HCT116 (cell line): Measurements from ENCODE around the gene RPL28. TPM values are rescaled to one million over a fixed set of nuclear protein-coding genes. Genes with fewer than 3 reads are reported as not detected.

Source experiments
- ATAC-seq: fragments of 200-7000 bp; cut with Tn5 transposase; 2 replicates; pipeline ENCODE4 v1.9.1; 2020; ENCODE audit warnings: mild to moderate bottlenecking, moderate library complexity
- BruUV-seq: library from RNA; stranded (reverse); fragments of 400-500 nt; replicated peaks from 2 replicates; lab custom pipeline; 2021; lab: Mats Ljungman, UMichigan
- CTCF ChIA-PET: fragments of 300-600 bp; sonication (Branson Sonifier 250); formaldehyde crosslinking; loops from one replicate; lab custom pipeline; 2021; ENCODE audit warnings: antibody characterized with exemption; lab: Charles Lee
- POLR2A ChIA-PET: fragments of 300-600, 350-600 bp; sonication (Branson Sonifier 250); formaldehyde crosslinking; loops from one replicate; lab custom pipeline; 2021; ENCODE audit warnings: antibody characterized with exemption; lab: Charles Lee
- RAD21 ChIA-PET, 2 experiments: fragments of 300-600 bp; sonication (Branson Sonifier 250); formaldehyde crosslinking; loops; one replicate each; lab custom pipeline; 2023; ENCODE audit warnings: low total read pairs in 2 of 2; ENCODE audit not compliant: uncharacterized antibody in 2 of 2, unreplicated experiment in 2 of 2, low non-redundant PET in 1 of 2; lab: Charles Lee
- DNase-seq: peaks from one replicate; pipeline ENCODE4 v3.0.0-alpha.2; 2010; ENCODE audit warnings: low read depth, low spot score
- H2AFZ ChIP-seq: fragments of 200-600 bp; shearing (Covaris generic), sonication (generic); 2 replicates; pipeline ENCODE4 v1.6.1; 2017; ENCODE audit warnings: low read depth, mixed run types, mixed read lengths, antibody characterized with exemption, low read length; ENCODE audit not compliant: poor library complexity, severe bottlenecking
- H3K27ac ChIP-seq: 2 replicates; pipeline ENCODE4 v1.5.1; 2012; ENCODE audit warnings: low read depth, low read length
- H3K27me3 ChIP-seq: fragments of 200-600 bp; sonication (generic); 2 replicates; pipeline ENCODE4 v1.6.1; 2016; ENCODE audit warnings: mixed run types, low read length, mixed read lengths; ENCODE audit not compliant: insufficient read depth
- H3K36me3 ChIP-seq, 2 experiments: fragments of 200-500 bp in 1 of 2; fragments of 200-600 bp in 1 of 2; sonication (Bioruptor generic) in 1 of 2; sonication (generic) in 1 of 2; 2 replicates each; pipeline versions ENCODE4 v1.5.1 to v1.6.1; 2014 to 2016; ENCODE audit warnings: low read length in 2 of 2, inconsistent platforms in 1 of 2, mixed read lengths in 1 of 2, mixed run types in 1 of 2; ENCODE audit not compliant: insufficient read depth in 2 of 2, control insufficient read depth in 1 of 2
- H3K4me1 ChIP-seq, 2 experiments: fragments of 200-600 bp in 1 of 2; sonication (generic) in 1 of 2; 2 replicates each; pipeline versions ENCODE4 v1.5.1 to v1.6.1; 2012 to 2017; ENCODE audit warnings: low read length in 2 of 2, inconsistent platforms in 1 of 2, mild to moderate bottlenecking in 1 of 2, mixed read lengths in 1 of 2, mixed run types in 1 of 2, moderate library complexity in 1 of 2; ENCODE audit not compliant: insufficient read depth in 2 of 2, control insufficient read depth in 1 of 2
- H3K4me2 ChIP-seq: fragments of 200-600 bp; sonication (generic); 2 replicates; pipeline ENCODE4 v1.6.1; 2017; ENCODE audit warnings: mixed run types, low read length, mixed read lengths
- H3K4me3 ChIP-seq, 2 experiments: fragments of 200-600 bp in 1 of 2; sonication (generic) in 1 of 2; replicated peaks in 1 of 2; 2 replicates each; pipeline ENCODE4 v1.5.1; 2011 to 2016; ENCODE audit warnings: low read length in 2 of 2, control low read depth in 1 of 2, low read depth in 1 of 2, mild to moderate bottlenecking in 1 of 2, mixed read lengths in 1 of 2, mixed run types in 1 of 2
- H3K79me2 ChIP-seq: fragments of 200-600 bp; sonication (generic); 2 replicates; pipeline ENCODE4 v1.6.1; 2017; ENCODE audit warnings: mild to moderate bottlenecking, mixed run types, low read length, moderate library complexity, mixed read lengths; ENCODE audit not compliant: insufficient read depth
- H3K9ac ChIP-seq: fragments of 200-600 bp; sonication (generic); 2 replicates; pipeline ENCODE4 v1.6.1; 2016; ENCODE audit warnings: low read length, mixed read lengths
- H3K9me2 ChIP-seq: fragments of 200-600 bp; sonication (generic), shearing (Covaris generic); 2 replicates; pipeline ENCODE4 v1.6.1; 2017; ENCODE audit warnings: mixed run types, mild to moderate bottlenecking, moderate library complexity; ENCODE audit not compliant: insufficient read depth
- H3K9me3 ChIP-seq, 2 experiments: fragments of 200-500 bp in 1 of 2; fragments of 200-600 bp in 1 of 2; sonication (Bioruptor generic) in 1 of 2; sonication (generic) in 1 of 2; 2 replicates each; pipeline ENCODE4 v1.6.1; 2014 to 2017; ENCODE audit warnings: low read length in 2 of 2, mixed read lengths in 2 of 2, inconsistent platforms in 1 of 2, low read depth in 1 of 2, mild to moderate bottlenecking in 1 of 2, mixed run types in 1 of 2, moderate library complexity in 1 of 2; ENCODE audit not compliant: control insufficient read depth in 1 of 2, insufficient read depth in 1 of 2
- H4K20me1 ChIP-seq: fragments of 200-600 bp; sonication (generic), shearing (Covaris generic); 2 replicates; pipeline ENCODE4 v1.6.1; 2017; ENCODE audit warnings: mixed run types, mild to moderate bottlenecking, moderate library complexity; ENCODE audit not compliant: insufficient read depth
- CEBPB ChIP-seq: IDR thresholded peaks from 2 replicates; pipeline ENCODE4 v1.6.1; 2012; ENCODE audit warnings: low read depth
- EGR1 ChIP-seq: IDR thresholded peaks from 2 replicates; pipeline ENCODE4 v1.6.1; 2012; ENCODE audit warnings: low read depth
- ELF1 ChIP-seq: IDR thresholded peaks from 2 replicates; pipeline ENCODE4 v1.6.1; 2012; ENCODE audit warnings: low read depth, borderline replicate concordance
- EZH2 ChIP-seq: fragments of 200-600 bp; sonication (generic); IDR thresholded peaks from 2 replicates; pipeline ENCODE4 v1.6.1; 2017; ENCODE audit warnings: antibody characterized with exemption, mixed run types
- JUND ChIP-seq: IDR thresholded peaks from 2 replicates; pipeline ENCODE4 v1.6.1; 2012
- POLR2A ChIP-seq: IDR thresholded peaks from 2 replicates; pipeline ENCODE4 v1.7.0; 2011; ENCODE audit warnings: borderline replicate concordance; ENCODE audit not compliant: insufficient read depth, insufficient read length; ENCODE audit errors: extremely low read depth
- RAD21 ChIP-seq: IDR thresholded peaks from 2 replicates; pipeline ENCODE4 v1.6.1; 2012; ENCODE audit warnings: low read depth, mild to moderate bottlenecking
- SIN3A ChIP-seq: IDR thresholded peaks from 2 replicates; pipeline ENCODE4 v1.6.1; 2012; ENCODE audit warnings: low read depth
- SP1 ChIP-seq: IDR thresholded peaks from 2 replicates; pipeline ENCODE4 v1.6.1; 2012; ENCODE audit warnings: low read depth
- SRF ChIP-seq: IDR thresholded peaks from 2 replicates; pipeline ENCODE4 v1.6.1; 2012; ENCODE audit warnings: low read depth
- TCF7L2 ChIP-seq: IDR thresholded peaks from 2 replicates; pipeline ENCODE4 v1.7.0; 2011; ENCODE audit warnings: borderline replicate concordance, inconsistent platforms; ENCODE audit not compliant: insufficient read depth, insufficient read length; ENCODE audit errors: extremely low read depth
- YY1 ChIP-seq: IDR thresholded peaks from 2 replicates; pipeline ENCODE4 v1.6.1; 2011; ENCODE audit warnings: low read length, low read depth, moderate library complexity, mild to moderate bottlenecking; ENCODE audit not compliant: insufficient replicate concordance; ENCODE audit errors: extremely low read depth
- intact Hi-C: fragments of 100-400 bp; cut with micrococcal nuclease; formaldehyde crosslinking; loops from 2 replicates; pipeline ENCODE4 v1.10.0; 2022
- total RNA-seq: library from RNA; stranded (reverse); gene quantifications from one replicate; pipeline ENCODE4 v1.2.1, GENCODE V29; 2021; ENCODE audit not compliant: unreplicated experiment
- TF ChIP-seq, protein P1 (sequence below): IDR thresholded peaks from 2 replicates; pipeline ENCODE4 v1.6.1; 2011; ENCODE audit warnings: mild to moderate bottlenecking, low read length, moderate library complexity; ENCODE audit not compliant: insufficient replicate concordance; ENCODE audit errors: extremely low read depth
- TF ChIP-seq, protein P2 (sequence below): IDR thresholded peaks from 2 replicates; pipeline ENCODE4 v1.6.1; 2012; ENCODE audit warnings: low read depth
- TF ChIP-seq, protein P3 (sequence below), 3 experiments: fragments of 200-600 bp in 1 of 3; sonication (generic) in 1 of 3; IDR thresholded peaks in 2 of 3; conservative IDR thresholded peaks in 1 of 3; 2 replicates each; pipeline ENCODE4 v1.5.1; 2012 to 2017; ENCODE audit warnings: low read depth in 2 of 3, low read length in 2 of 3, antibody characterized with exemption in 1 of 3, borderline replicate concordance in 1 of 3, control low read depth in 1 of 3, mild to moderate bottlenecking in 1 of 3, mixed read lengths in 1 of 3, mixed run types in 1 of 3, moderate library complexity in 1 of 3; ENCODE audit not compliant: insufficient read depth in 1 of 3
- TF ChIP-seq, protein P4 (sequence below): IDR thresholded peaks from 2 replicates; pipeline ENCODE4 v1.6.1; 2012

RPL28 gene
- total RNA-seq, 1 experiment from 2014 or later = 3,050 TPM

DNA sequence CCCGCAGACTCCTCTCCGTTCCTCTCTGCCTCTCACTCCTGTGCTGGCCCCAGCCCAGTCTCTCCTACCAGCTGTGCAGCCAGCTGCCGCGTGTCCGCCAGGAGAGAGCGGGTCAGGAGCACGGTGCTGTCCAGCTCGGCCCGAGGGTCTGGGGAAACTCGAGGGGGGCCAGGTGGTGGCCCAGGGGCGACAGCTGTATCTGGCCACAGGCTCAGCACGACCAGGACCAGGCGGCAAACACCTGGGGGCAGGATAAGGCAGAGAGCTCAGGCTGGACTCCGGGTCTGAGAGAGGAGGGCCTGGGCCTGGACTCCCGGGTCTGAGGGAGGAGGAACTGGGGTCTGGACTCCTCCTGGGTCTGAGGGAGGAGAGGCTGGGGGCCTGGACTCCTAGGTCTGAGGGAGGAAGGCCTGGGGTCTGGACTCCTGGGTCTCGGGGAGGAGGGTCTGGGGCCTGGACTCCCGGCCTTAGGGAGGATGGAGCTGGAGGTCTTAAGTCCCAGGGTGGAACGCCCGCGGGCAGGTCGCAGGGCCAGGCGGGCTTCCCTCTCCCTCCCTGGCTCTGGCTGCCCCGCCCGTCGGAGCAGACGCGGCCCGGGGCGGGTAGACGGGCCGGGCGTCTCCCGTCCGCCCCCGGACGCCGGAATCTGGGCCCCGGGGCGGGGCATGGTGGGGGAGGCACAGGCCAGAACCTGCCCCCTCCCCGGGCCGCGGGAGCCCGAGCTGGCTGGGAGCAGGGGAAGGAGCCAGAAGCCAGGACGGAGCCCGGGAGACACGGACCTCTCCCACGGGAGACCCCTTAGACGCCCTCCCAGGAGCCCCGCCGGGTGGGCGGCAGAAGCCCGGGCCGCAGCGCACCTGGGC is 16.8 kb upstream of the RPL28 start (continued):
- TF ChIP-seq, protein P1, sequence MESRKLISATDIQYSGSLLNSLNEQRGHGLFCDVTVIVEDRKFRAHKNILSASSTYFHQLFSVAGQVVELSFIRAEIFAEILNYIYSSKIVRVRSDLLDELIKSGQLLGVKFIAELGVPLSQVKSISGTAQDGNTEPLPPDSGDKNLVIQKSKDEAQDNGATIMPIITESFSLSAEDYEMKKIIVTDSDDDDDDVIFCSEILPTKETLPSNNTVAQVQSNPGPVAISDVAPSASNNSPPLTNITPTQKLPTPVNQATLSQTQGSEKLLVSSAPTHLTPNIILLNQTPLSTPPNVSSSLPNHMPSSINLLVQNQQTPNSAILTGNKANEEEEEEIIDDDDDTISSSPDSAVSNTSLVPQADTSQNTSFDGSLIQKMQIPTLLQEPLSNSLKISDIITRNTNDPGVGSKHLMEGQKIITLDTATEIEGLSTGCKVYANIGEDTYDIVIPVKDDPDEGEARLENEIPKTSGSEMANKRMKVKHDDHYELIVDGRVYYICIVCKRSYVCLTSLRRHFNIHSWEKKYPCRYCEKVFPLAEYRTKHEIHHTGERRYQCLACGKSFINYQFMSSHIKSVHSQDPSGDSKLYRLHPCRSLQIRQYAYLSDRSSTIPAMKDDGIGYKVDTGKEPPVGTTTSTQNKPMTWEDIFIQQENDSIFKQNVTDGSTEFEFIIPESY = no peak
- TF ChIP-seq, all 23 proteins: peak for 4

DNA sequence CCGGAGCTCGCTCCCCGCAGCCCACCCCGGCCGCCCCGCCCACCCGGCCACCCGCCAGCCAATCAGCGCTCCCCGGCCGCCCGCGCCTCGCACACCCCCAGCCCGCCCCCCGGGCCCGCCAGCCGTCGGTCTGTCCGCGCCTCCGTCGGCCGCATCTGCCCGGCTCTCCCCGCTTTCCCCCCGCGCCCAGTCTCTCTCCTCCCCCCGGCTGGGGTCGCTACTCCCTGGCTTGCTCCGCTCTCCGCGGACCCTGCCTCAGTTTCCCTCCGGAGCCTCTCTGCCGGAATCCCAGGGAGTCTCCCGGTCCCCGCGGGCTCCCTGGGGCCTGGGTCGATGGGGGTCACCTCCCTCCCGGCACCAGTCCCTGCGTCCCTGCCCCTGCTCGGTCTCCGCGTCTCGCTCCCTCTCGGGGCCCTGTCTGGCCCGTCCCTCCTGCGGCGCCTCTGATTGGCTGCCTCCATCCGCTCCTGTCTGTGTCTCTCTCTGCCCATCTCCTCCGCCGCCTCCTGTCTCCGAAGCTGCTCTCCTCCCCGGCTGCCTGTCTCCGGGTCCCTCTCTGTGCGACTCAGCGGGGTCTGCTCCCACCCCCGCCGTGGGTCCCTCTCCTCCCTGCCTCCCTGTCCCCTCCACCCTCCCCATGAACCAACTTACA is 16.0 kb upstream of the RPL28 start:
- DNase-seq (no peak), ATAC-seq (peak; percentile 71)
- intact Hi-C loops = no loop called here
- TF ChIP-seq EZH2 = no peak
- no peak for TF ChIP-seq SRF
- TF ChIP-seq, protein P2, sequence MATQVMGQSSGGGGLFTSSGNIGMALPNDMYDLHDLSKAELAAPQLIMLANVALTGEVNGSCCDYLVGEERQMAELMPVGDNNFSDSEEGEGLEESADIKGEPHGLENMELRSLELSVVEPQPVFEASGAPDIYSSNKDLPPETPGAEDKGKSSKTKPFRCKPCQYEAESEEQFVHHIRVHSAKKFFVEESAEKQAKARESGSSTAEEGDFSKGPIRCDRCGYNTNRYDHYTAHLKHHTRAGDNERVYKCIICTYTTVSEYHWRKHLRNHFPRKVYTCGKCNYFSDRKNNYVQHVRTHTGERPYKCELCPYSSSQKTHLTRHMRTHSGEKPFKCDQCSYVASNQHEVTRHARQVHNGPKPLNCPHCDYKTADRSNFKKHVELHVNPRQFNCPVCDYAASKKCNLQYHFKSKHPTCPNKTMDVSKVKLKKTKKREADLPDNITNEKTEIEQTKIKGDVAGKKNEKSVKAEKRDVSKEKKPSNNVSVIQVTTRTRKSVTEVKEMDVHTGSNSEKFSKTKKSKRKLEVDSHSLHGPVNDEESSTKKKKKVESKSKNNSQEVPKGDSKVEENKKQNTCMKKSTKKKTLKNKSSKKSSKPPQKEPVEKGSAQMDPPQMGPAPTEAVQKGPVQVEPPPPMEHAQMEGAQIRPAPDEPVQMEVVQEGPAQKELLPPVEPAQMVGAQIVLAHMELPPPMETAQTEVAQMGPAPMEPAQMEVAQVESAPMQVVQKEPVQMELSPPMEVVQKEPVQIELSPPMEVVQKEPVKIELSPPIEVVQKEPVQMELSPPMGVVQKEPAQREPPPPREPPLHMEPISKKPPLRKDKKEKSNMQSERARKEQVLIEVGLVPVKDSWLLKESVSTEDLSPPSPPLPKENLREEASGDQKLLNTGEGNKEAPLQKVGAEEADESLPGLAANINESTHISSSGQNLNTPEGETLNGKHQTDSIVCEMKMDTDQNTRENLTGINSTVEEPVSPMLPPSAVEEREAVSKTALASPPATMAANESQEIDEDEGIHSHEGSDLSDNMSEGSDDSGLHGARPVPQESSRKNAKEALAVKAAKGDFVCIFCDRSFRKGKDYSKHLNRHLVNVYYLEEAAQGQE = no peak
- no peak for TF ChIP-seq YY1
- no peak for TF ChIP-seq RAD21
- TF ChIP-seq, protein P3, sequence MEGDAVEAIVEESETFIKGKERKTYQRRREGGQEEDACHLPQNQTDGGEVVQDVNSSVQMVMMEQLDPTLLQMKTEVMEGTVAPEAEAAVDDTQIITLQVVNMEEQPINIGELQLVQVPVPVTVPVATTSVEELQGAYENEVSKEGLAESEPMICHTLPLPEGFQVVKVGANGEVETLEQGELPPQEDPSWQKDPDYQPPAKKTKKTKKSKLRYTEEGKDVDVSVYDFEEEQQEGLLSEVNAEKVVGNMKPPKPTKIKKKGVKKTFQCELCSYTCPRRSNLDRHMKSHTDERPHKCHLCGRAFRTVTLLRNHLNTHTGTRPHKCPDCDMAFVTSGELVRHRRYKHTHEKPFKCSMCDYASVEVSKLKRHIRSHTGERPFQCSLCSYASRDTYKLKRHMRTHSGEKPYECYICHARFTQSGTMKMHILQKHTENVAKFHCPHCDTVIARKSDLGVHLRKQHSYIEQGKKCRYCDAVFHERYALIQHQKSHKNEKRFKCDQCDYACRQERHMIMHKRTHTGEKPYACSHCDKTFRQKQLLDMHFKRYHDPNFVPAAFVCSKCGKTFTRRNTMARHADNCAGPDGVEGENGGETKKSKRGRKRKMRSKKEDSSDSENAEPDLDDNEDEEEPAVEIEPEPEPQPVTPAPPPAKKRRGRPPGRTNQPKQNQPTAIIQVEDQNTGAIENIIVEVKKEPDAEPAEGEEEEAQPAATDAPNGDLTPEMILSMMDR (IDR thresholded peaks at IDR 0.05 in 2 of 3, conservative IDR thresholded peaks at IDR 0.05 in 1 of 3; ENCODE audit: borderline replicate concordance in 1 of 3, insufficient read depth in 1 of 3, low read depth in 2 of 3, low read length in 2 of 3) = no peak
- TF ChIP-seq CEBPB = no peak
- TF ChIP-seq SIN3A = no peak
- no peak for TF ChIP-seq SP1
- TF ChIP-seq, protein P4, sequence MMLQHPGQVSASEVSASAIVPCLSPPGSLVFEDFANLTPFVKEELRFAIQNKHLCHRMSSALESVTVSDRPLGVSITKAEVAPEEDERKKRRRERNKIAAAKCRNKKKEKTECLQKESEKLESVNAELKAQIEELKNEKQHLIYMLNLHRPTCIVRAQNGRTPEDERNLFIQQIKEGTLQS = no peak
- no peak for TF ChIP-seq EGR1
- TF ChIP-seq JUND = no peak
- no peak for TF ChIP-seq POLR2A
- TF ChIP-seq ELF1 = no peak
- TF ChIP-seq TCF7L2 = no peak
- Histone ChIP-seq H3K9ac (peak overlapping the region; percentile 41), H3K4me2 (peak overlapping the region; percentile 94), H3K4me3 (peak overlapping the region; percentile 52 to 63), H3K36me3 (no peaks in the 10 kb centered on the region), H3K4me1 (peaks cover 13 to 41% of the 10 kb centered on the region in 2 experiments; a peak in 3 of 4 replicates), H3K9me3 (no peaks in the 10 kb centered on the region), H2AFZ (no peak overlapping the region), H3K79me2 (no peaks in the 10 kb centered on the region), H4K20me1 (no peaks in the 10 kb centered on the region), H3K9me2 (no peaks in the 10 kb centered on the region), H3K27ac (no peak overlapping the region), H3K27me3 (no peaks in the 10 kb centered on the region)
- no TSS peak for BruUV-seq
- CTCF ChIA-PET = no interaction called here
- POLR2A ChIA-PET = interaction anchor here (1.9 to 2.1 kb wide), 2 partner anchors 20 to 31 kb away, joined by 6 to 7 read pairs; partner anchors contain the start of gene KMT5C
- RAD21 ChIA-PET = no interaction called here
